GM21423 (cell line): Measurements from ENCODE around the gene TRIM65.
"Not testable (repeated sequence)": the region's sequence is repeated elsewhere in the genome, so short reads cannot be mapped to it uniquely, and the experiment has no call there.

Experiments used
- ATAC-seq: cut with Tn5 transposase; IDR thresholded peaks from one replicate; pipeline ENCODE4 v1.9.1; 2021; ENCODE audit warnings: mild to moderate bottlenecking, moderate library complexity; ENCODE audit not compliant: unreplicated experiment

TRIM65 gene

DNA sequence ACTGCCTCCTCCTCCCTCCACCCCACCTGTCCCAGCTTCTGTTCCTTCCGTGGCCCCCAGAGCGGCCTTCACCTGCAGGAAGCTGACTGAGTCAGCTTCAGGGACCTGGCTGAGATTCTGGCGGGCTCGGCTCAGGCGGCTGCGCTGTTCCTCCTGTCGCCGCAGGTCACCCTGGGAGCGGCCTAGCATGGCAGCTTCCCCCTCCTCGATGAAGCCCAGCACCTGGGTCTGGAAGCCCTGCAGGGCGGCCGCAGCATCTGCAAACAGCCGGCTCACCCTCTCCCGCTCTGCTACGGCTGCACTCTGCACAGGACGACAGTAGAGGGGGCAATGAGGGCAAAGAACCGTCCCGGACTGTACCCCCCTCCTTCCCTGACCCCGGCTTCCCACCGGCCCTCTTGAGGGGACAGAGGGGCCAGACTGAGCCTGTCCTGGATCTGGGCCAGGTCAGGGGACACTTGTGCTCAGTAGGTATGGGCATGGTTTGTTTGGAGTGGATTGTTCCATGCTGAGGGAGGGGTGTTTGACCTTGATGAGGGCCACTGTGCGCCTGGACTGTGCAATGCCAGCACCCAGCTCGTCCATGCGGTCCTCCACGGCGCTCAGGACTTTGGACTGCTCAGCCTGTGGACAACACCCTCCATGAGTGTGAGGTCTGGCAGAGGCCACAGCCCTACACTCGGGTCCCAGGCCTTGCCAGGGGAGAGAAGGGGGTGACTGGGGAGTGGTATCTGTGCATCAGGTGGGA, 20.4 kb downstream of the TRIM65 start:
- ATAC-seq = no peak

GRCh38 chr17:75875940-75876189, 20.9 kb downstream of the TRIM65 start:
- ATAC-seq = no peak

- ATAC-seq = no peak
These were observed 21.4 kb downstream of the TRIM65 start for GRCh38 chr17:75875182-75875939.

- ATAC-seq = no peak
These were observed 22.2 kb downstream of the TRIM65 start for GRCh38 chr17:75874323-75875181.

- no peak for ATAC-seq
These were observed 23.0 kb downstream of the TRIM65 start for GRCh38 chr17:75873587-75874322.

GRCh38 chr17:75872434-75873351, 24.1 kb downstream of the TRIM65 start:
- ATAC-seq = no peak

GRCh38 chr17:75870228-75870627, 26.5 kb downstream of the TRIM65 start:
- ATAC-seq = not testable (repeated sequence)

- ATAC-seq = no peak
These were observed 27.2 kb downstream of the TRIM65 start for GRCh38 chr17:75869282-75870141.

DNA sequence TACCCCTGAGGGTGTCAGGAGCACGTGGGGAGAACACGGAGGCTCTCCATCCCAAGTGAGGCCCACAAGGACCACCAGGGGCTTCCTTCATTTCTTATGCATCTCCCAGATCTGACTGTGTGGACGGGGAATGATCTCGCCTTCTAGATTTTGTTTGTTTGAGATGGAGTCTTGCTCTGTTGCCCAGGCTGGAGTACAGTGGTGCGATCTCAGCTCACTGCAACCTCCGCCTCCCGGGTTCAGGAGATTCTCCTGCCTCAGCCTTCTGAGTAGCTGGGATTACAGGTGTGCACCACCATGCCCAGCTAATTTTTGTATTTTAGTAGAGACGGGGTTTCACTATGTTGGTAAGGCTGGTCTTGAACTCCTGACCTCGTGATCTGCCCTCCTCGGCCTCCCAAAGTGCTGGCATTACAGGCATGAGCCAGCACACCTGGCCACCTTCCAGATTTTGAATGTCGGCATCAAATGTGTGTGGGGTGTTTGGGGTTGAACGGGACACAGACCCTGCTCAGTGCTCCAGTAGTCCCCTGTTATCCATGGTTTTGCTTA, 27.9 kb downstream of the TRIM65 start:
- ATAC-seq = not testable (repeated sequence)

- not testable (repeated sequence) for ATAC-seq
These were observed 31.2 kb downstream of the TRIM65 start for GRCh38 chr17:75865404-75866188.

DNA sequence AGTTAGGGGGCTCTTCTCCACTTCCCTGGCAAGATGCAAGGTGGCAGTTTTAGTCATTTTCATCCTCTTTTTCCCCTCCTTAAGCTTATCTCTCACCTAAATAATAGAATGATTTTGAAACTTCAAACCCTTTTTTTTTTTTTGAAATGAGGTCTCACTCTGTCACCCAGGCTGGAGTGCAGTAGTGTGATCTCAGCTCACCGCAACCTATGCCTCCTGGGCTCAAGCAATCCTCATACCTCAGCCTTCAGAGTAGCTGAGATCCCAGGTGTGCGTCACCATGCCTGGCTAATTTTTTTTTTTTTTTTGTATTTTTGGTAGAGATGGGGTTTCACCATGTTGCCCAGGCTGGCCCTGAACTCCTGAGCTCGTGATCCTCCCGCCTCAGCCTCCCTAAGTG, 31.9 kb downstream of the TRIM65 start:
- ATAC-seq = not testable (repeated sequence)

DNA sequence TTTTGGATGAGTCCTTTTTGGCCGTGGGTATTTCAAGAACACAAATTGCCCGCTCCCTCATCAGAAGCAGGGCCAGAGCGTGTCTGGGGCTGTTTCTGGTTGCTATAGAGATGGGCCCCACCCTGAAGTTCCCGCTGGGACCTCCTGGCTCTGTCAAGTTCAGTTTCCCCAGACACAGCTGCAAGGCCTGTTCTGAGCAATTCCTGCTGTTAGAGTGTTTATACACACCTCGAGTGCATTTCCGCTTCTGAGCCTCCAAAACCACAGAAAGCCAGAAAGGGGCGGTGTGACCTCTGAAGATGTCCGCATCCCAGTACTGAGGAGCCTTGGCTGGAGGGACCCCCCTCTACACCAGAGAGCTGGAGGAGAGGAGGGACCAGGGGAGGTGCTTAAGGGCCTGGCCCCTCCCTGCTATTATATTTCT, 32.3 kb downstream of the TRIM65 start:
- ATAC-seq = peak; percentile 89

GRCh38 chr17:75861927-75862317, 34.8 kb downstream of the TRIM65 start:
- ATAC-seq = no peak

GRCh38 chr17:75859358-75859757, 37.4 kb downstream of the TRIM65 start:
- ATAC-seq = not testable (repeated sequence)

- ATAC-seq = no peak
These were observed 40.5 kb downstream of the TRIM65 start for GRCh38 chr17:75856062-75856756.

DNA sequence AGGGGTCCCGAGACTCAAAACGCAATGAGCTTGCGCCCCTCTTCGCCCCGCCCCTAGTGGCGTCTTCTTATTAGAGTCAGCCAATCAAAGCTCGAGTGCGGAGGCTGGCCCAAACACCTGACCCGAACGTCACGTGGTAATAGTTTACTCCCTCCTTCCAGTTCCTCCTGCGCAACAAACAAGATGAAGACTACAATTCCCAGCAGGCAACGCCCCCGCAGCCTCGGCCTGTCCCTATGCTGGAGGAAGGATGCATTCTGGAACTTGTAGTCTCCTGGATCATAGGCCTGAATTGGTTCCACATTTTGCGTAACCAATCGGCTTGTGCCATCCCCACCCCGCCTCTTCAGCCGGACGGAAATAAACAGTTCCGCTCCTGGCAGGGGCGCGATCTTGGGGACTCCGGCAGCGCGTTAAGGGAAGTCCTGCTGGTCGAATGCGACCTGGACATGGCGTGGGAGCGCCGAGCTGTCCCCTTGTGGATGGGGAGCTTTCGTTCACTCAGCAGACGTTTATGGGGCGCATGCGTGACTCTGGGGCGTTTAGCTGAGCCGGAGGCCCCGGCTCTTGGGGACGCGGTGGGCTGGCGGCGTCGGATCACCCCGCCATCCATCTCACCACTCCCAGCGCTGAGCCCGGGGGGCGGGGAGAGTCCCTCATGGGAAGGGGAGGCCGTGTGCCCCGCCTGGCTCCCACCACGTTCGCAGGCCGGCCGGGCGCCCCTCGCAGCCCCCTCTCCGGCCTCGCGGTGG, 41.3 kb downstream of the TRIM65 start, which contains the start of gene WBP2:
Gene WBP2 (minus strand): TSS at position 26 of the 752 bp plus-strand sequence. CDS start 38 bp downstream, outside the sequence.
- peak; percentile 88 for ATAC-seq
